ENCODE measurements around the gene SLC24A4. TPM values are rescaled to one million over a fixed set of nuclear protein-coding genes. Genes with fewer than 3 reads are reported as not detected.

Gene SLC24A4
- total RNA-seq, 1 experiment from 2014 or later, result not detected

DNA sequence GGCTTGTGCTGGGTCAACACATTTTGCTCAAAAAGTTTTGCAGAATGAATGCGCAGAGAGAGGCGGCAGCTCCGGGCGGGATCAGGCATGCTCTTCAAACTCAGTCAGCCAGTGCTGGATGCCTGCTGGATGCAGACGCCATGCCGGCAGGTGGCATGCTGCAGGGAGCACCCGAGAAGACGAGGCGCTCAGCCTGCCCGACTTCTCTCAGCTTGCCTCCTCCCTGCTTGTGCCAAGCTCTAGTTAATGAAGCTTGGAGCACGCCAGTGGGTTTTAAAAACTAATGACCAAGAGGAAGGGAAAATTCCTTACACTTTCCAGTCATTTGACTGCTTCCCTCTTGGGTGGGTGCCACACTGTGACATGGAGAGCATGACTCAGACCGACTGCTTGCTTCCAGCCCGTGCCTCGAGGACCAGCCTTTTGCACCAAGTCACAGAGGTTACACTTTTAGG, 39.8 kb downstream of the SLC24A4 start:
- no peaks in the 10 kb centered on the region for H3K4me1 Mint-ChIP-seq (ENCODE audit: insufficient read depth, unreplicated experiment)
- BruUV-seq (replicated peaks), result no TSS peak
- H3K27me3 Mint-ChIP-seq (ENCODE audit: insufficient read depth, unreplicated experiment), result peaks cover 61% of the 10 kb centered on the region
- ChIA-PET CTCF (no interaction called here), POLR2A (no interaction called here)
- H3K36me3 Mint-ChIP-seq (ENCODE audit: insufficient read depth, unreplicated experiment), result no peaks in the 10 kb centered on the region
- no peak overlapping the region for H3K27ac Mint-ChIP-seq (ENCODE audit: low read depth, unreplicated experiment)
- H3K4me3 Mint-ChIP-seq (ENCODE audit: unreplicated experiment), result no peak overlapping the region
- TF ChIP-seq, protein P1, sequence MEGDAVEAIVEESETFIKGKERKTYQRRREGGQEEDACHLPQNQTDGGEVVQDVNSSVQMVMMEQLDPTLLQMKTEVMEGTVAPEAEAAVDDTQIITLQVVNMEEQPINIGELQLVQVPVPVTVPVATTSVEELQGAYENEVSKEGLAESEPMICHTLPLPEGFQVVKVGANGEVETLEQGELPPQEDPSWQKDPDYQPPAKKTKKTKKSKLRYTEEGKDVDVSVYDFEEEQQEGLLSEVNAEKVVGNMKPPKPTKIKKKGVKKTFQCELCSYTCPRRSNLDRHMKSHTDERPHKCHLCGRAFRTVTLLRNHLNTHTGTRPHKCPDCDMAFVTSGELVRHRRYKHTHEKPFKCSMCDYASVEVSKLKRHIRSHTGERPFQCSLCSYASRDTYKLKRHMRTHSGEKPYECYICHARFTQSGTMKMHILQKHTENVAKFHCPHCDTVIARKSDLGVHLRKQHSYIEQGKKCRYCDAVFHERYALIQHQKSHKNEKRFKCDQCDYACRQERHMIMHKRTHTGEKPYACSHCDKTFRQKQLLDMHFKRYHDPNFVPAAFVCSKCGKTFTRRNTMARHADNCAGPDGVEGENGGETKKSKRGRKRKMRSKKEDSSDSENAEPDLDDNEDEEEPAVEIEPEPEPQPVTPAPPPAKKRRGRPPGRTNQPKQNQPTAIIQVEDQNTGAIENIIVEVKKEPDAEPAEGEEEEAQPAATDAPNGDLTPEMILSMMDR (IDR thresholded peaks at IDR 0.05; ENCODE audit: unreplicated experiment), result no peak
- H3K9me3 Mint-ChIP-seq (ENCODE audit: unreplicated experiment), result no peaks in the 10 kb centered on the region
- DNase-seq (ENCODE audit: unreplicated experiment), result peak; percentile 34
- intact Hi-C loops (cut with micrococcal nuclease), result no loop called here

DNA sequence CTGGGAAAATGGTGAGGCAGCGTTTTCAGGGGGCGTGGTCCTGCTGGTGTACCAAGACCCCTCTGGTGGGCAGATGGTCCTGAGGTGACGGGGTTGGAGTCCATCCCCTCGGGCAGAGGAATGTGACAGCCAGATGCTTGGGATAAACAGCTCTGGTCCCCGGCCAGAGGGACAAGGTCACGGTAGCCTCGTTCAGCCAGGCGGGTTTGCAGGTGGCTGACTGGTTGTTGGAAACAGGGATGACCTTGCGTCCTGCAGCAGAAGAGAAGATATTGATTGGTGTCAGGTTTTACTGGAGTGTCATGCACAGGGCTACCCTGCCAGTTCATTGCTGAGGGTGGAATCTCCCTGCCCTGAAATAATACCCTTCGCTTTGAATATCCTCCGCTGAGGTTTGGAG, 43.3 kb downstream of the SLC24A4 start:
- Mint-ChIP-seq H3K9me3 (ENCODE audit: unreplicated experiment) (no peaks in the 10 kb centered on the region), H3K27me3 (ENCODE audit: insufficient read depth, unreplicated experiment) (peaks cover 76% of the 10 kb centered on the region), H3K4me1 (ENCODE audit: insufficient read depth, unreplicated experiment) (no peaks in the 10 kb centered on the region), H3K4me3 (ENCODE audit: unreplicated experiment) (no peak overlapping the region), H3K36me3 (ENCODE audit: insufficient read depth, unreplicated experiment) (peaks cover under 1% of the 10 kb centered on the region), H3K27ac (ENCODE audit: low read depth, unreplicated experiment) (no peak overlapping the region)
- TF ChIP-seq, protein P1 (IDR thresholded peaks at IDR 0.05; ENCODE audit: unreplicated experiment), result no peak
- POLR2A ChIA-PET, result no interaction called here
- intact Hi-C loops (cut with micrococcal nuclease), result no loop called here
- CTCF ChIA-PET, result interaction anchor here (0.6 kb wide), 1 partner anchor 227 kb away, joined by 4 read pairs; no protein-coding TSS in a partner anchor
- BruUV-seq (replicated peaks), result no TSS peak
- no peak for DNase-seq (ENCODE audit: unreplicated experiment)

DNA sequence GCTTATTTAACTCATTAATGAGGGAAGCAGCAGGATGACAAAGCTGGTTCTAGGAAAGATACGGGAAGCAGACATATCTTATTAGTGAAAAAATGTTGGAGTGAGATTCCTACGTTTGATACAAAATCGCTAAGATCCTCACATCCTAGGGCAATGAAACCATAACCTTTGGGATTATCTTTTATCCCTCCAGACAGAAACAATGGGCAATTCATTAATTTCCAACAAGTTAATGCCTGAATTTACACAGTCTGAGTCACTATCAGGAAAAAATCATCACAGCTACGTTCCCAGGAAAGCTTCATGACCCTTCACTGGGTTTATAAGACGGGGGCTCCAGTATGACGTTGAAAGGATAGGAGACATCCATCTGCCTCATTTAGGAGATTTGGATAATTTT, 45.0 kb downstream of the SLC24A4 start:
- DNase-seq (ENCODE audit: unreplicated experiment), result no peak
- Mint-ChIP-seq H3K9me3 (ENCODE audit: unreplicated experiment) (no peaks in the 10 kb centered on the region), H3K27me3 (ENCODE audit: insufficient read depth, unreplicated experiment) (peaks cover 67% of the 10 kb centered on the region)

DNA sequence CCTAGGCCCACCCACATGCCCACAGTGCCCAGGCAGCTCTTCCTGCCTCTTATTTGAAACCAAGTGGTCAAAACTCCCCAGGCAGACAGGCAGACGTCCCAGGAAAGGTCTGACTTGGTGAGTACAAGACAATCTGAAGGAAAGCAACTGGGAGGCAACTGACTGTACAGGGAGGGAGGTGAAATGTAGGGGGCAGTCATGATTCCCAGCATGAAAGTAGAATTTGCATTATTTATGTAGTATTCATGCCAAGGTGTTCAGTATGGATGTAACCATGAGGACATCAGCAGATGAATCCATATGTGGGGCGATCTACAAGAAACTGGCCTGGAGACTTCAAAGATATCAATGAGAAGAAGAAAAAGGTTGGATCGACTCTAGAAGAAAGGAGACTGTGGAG, 46.1 kb downstream of the SLC24A4 start:
- Mint-ChIP-seq H3K36me3 (ENCODE audit: insufficient read depth, unreplicated experiment) (peaks cover 7% of the 10 kb centered on the region), H3K9me3 (ENCODE audit: unreplicated experiment) (no peaks in the 10 kb centered on the region), H3K27ac (ENCODE audit: low read depth, unreplicated experiment) (no peak overlapping the region), H3K27me3 (ENCODE audit: insufficient read depth, unreplicated experiment) (peaks cover 65% of the 10 kb centered on the region), H3K4me1 (ENCODE audit: insufficient read depth, unreplicated experiment) (no peaks in the 10 kb centered on the region), H3K4me3 (ENCODE audit: unreplicated experiment) (no peak overlapping the region)
- DNase-seq (ENCODE audit: unreplicated experiment), result no peak
- intact Hi-C loops (cut with micrococcal nuclease), result no loop called here
- ChIA-PET CTCF (no interaction called here), POLR2A (no interaction called here)
- BruUV-seq (replicated peaks), result no TSS peak
- TF ChIP-seq, protein P1 (IDR thresholded peaks at IDR 0.05; ENCODE audit: unreplicated experiment), result no peak

More for the DNA sequence above, 45.0 kb downstream of the SLC24A4 start:
- no TSS peak for BruUV-seq (replicated peaks)
- POLR2A ChIA-PET, result no interaction called here
- Mint-ChIP-seq H3K36me3 (ENCODE audit: insufficient read depth, unreplicated experiment) (peaks cover 7% of the 10 kb centered on the region), H3K4me3 (ENCODE audit: unreplicated experiment) (no peak overlapping the region), H3K27ac (ENCODE audit: low read depth, unreplicated experiment) (no peak overlapping the region), H3K4me1 (ENCODE audit: insufficient read depth, unreplicated experiment) (no peaks in the 10 kb centered on the region)
- TF ChIP-seq, protein P1 (IDR thresholded peaks at IDR 0.05; ENCODE audit: unreplicated experiment), result no peak
- intact Hi-C loops (cut with micrococcal nuclease), result no loop called here
- CTCF ChIA-PET, result interaction anchor here (0.7 kb wide), 2 partner anchors 49 to 131 kb away, joined by 3 read pairs; no protein-coding TSS in a partner anchor

All from MCF 10A (cell line).